ENCODE data around the gene NACAD.
A peak's percentile ranks its signal among the peaks of the same experiment; 100 is the strongest.

The NACAD gene, protein sequence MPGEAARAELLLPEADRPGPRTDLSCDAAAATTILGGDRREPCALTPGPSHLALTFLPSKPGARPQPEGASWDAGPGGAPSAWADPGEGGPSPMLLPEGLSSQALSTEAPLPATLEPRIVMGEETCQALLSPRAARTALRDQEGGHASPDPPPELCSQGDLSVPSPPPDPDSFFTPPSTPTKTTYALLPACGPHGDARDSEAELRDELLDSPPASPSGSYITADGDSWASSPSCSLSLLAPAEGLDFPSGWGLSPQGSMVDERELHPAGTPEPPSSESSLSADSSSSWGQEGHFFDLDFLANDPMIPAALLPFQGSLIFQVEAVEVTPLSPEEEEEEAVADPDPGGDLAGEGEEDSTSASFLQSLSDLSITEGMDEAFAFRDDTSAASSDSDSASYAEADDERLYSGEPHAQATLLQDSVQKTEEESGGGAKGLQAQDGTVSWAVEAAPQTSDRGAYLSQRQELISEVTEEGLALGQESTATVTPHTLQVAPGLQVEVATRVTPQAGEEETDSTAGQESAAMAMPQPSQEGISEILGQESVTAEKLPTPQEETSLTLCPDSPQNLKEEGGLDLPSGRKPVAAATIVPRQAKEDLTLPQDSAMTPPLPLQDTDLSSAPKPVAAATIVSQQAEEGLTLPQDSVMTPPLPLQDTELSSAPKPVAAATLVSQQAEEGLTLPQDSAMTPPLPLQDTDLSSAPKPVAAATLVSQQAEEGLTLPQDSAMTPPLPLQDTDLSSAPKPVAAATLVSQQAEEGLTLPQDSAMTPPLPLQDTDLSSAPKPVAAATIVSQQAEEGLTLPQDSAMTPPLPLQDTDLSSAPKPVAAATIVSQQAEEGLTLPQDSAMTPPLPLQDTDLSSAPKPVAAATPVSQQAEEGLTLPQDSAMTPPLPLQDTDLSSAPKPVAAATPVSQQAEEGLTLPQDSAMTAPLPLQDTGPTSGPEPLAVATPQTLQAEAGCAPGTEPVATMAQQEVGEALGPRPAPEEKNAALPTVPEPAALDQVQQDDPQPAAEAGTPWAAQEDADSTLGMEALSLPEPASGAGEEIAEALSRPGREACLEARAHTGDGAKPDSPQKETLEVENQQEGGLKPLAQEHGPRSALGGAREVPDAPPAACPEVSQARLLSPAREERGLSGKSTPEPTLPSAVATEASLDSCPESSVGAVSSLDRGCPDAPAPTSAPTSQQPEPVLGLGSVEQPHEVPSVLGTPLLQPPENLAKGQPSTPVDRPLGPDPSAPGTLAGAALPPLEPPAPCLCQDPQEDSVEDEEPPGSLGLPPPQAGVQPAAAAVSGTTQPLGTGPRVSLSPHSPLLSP (N-terminal part only)

DNA sequence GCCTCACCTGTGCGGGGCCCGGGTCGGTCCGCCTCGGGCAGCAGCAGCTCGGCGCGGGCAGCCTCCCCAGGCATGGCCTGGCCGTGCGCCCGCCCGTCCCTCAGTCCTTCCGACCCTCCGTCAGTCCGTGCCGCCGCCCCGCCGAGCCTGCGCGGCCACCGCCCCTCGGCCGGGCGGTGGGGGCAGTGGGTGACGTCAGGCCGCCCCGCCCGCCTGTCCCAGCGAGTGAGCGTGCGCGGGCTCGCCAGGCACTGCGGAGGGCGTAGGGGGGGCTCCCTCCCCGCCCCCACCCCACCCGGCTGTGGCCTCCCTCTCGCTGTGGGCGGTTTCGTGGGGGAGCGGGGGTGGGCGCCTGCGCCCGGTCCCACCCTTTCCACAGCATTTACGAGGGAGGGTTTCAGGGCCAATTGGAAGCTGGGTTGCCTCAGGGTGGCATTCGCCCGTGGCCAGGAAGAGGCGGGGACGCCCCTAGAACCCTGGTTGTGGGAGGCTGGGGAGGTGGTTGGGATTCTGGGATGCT lies at the start of gene NACAD:
NACAD (minus strand) TSS at position 149 of the 520 bp plus-strand sequence; CDS start at position 74, 75 bp downstream.
- peak; percentile 93 for DNase-seq

DNA sequence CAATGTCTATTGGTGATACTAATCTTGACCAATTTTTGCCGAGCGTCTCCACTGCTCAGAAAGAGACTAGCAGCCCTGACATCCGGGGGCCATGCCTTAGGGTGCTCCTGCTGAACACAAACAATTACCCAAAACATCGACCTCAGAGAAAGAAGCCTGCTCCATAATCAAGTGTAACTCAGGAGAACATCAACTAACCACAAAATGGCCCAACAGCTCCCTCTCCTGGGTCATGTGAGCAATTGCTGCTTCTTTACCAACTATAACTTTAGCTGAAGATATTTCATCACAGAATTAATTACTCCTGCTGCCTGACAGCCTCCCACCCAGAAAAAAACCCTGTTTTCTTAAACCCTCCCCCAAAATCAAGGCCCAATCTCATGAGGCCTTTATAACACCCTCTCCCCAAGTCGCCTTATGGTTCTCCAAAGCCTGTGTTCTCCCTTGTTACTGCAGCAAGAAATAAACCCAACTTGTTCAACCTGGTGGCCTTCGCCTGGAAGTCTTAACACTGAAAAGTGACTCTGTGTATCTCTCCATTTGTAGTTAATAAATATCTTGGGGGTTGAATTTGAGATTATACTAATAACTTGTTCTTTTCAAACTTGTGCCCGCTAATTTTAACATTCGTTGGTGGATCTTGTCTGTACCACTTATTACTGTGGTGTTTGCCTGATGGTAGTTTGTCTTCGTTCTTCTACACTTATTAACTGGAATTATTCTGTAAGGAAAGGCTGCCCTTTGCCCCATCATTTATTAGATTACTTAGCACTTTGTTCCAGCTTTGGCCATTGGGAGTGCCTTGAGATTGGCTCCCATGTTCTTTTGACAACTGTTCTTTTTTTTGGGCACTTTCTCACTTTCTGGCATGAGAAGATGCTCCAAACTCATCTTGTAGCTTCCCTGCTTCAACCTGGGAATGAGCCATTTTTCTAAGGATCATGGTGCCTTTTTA lies 47.6 kb upstream of the NACAD start:
- peak; percentile 79 for DNase-seq

DNA sequence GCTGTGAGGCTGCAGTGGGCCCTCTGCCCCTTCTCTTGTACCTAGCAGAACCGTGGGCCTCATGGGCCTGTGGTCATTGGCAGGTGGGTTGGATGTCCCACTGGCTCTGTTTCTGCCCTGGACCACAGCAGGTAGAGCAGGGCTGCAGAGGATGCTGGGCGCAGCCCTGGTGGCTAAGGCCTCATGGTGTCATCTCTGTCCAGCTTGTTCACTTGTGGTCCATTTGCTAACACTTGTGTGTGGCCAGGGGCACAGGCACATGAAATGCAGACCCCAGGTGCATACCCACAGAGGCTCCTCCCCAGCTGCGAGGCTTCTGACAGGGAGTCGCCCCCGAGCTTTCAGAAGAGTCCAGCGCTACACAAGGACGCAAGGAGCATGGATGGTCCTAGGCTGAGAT lies 45.1 kb upstream of the NACAD start:
- DNase-seq: no peak

DNA sequence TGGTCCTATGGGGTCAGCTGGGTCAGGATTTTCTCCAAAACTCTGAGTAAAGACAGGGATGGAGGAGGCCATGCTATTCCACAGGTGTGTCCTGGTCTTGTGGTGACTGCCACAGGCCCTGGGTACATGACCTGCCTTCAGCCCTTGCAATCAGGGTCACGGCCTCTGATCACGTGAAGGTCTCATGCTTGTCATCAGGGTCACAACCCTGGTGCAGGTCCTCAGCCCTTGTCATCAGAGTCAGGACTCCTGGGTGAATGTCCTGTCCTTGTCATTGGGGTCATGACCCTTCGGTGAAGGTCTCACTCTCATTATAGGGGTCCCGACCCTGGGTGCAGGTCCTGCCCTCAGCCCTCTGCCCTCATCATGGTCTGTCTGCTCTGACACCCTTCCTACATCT lies 44.6 kb upstream of the NACAD start:
- DNase-seq: no peak

DNA sequence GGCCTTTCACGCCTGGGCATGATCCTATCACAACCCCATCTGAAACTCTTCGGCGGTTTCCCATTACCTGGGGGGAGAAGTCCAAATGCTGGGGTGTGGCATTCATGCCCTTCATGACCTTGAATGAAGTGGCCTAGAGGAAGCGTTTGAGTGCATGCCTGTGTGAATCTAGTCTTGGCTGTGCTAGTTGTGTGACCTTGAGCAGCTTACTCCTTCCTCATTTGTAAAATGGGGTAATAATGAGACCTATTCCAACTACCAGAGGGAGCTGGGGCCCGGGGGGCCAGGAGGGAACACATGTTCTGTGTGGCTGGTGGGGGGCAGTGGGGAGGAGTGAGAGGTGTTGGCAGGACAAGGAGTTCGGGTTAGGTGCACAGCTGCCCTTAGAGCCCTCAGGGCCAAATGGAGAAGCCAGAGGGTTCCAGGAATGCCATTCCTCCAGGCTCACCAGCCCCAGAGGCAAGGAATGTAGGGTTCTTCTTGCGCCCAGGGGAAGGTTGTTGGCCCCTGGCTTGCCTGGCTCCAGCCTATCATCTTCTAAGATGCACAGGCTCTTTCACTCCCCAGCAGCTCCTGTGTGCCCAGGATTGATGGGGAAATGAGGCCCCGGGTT lies 44.0 kb upstream of the NACAD start:
- DNase-seq: no peak

DNA sequence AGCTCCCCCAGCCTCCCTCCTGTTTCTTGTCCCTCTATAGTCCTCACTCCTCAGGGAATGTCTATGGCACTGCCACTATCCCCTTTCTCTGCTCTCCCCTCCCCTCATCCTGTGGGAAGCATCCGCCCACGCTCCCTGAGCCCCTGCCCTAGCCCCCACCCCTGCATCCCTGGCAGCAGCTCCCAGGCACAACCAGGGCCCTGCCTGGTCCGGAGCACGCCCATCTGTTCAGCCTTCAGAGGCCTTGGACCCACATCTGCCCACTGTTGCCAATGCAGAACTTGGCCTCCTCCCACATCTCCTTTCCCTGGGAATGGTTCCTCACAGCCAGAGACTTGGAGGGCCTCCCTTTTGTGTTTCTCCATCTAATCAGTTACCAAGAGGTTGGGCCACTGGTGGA lies 43.1 kb upstream of the NACAD start:
- no peak for DNase-seq

DNA sequence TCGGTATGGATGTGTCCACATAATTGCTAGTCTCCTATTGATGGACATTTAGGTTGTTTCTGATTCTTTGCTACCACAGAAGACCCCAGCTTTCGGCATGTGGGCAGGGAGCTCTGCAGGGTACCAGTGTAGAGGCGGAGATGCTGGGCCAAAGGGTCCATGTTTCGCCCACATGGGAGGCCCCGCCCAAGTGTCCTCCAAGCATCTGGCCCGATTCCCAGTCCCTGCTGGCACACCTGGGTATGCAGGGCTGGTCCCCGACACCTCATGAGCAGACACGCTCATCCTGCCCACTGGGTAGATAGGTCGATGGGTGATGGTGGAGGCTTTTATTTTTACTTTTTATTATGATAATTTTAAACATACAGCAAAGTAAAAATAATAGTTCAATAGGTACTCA lies 42.1 kb upstream of the NACAD start:
- DNase-seq: no peak

DNA sequence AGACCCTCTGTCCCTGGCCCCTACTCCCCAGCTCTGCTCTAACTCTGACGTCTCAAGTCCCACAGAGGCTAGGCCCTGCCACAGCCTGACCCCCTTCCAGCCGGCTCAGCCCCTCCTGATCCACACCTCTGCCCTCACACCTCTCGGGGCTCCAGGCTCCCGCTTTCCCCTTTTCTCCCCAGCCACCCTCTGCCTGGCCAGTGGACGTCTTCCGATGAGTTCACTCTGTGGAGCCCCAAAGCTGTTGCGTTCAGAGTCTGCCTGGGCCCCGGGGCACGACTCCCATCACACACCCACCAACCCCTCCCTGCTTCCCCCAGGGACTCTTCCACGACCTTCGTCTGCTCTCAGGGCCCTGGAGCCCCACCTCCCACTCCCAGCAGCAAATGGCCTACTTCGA lies 41.1 kb upstream of the NACAD start:
- no peak for DNase-seq

DNA sequence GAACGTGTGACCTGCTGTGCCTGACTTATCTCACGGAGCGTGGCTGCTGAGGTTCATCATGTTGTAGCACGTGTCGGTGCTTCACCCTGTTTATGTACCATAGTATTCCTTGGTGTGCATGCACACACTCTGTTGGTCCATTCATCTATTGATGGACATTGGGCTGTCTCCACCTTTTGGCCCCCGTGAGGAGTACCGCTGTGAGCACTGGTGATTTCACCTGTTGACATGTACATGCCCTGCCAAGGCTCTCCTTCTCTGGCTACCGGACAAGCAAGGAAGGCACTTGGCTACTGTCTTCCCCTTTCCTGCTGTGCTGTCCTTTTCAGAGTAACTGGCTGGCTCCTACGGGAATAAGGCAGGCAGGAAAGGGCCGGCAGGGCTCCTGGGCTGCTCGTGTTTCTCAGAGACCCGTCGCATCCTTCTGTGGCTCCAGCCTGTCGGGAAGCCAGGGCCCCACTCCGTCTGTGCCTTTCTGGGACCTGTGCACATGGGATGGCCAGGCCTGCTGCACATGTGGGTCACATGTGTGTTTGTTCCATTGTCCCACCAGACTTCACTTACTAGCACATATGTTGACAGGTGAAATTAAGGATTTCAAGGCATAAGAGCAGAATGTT lies 40.5 kb upstream of the NACAD start:
- DNase-seq: no peak

DNA sequence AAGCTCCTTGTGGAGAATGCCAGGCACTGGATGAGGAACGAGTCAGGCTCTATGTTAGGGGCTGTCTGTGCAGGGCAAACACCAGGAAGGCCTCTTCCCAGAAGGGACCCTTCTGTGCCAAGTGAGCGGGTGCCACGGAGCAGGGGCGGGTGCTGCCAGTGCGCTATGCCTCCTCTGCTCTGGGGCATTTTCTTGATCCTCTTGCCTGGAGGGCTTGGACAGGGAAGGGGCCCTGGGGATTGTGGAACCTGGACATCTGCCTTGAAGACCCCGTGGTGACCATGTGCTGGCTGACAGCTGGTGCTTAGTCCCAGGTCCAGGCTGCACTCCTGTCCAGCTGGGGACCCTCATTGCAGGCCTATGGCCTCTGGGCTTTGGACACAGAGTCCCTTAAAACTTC lies 38.2 kb upstream of the NACAD start:
- no peak for DNase-seq

DNA sequence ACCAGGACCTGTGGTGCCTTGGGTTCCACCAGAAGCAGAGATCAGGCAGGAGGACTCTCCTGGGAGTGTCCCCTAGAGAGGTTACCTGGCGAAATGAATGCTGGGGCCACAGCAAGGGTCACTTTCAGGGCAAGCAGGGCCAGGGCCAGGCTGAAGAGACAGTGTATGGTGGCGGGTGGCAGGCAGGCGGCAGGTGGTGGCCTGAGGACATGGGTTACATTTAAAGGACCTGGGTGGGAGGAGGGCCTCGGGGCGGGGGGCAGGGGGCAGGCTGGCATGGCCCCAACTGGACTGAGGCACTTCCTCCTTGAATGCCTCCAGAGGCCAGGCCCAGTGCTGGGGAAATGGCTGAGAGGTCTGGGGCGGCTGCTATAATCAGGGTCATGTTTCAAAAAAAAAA lies 37.4 kb upstream of the NACAD start:
- no peak for DNase-seq

DNA sequence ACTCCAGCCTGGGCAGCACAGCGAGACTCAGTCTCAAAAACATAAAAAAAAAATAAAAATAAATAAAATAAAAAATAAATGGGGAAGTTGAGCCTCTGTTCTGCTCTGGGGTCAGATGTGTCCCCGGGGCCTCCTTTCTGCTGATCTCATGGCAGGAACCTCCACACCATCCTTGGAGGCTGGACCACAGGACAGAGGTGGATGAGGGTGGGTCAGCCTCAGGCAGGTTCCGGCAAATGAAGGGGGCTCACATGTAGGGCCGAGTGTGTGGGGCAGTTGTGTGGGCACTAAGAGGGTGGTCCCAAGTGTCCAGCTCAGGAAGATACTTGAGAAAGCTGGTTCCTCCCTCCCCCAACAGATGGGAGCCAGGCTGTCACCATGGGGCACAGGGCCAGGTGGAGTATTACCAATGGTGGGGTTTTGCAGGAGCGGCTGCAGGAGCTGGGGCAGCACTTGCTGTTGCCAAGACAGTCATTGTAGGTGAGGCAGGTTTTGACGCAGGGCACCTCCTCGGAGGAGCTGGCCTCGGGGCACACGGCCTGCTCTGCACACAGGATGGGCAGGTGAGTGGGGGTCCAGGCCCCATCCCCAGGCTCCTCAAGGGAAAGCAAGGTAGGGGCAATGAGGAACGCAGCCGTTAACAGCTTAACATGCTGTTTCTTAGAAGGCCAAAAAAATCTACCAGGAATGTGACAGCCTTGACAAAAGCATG lies 36.6 kb upstream of the NACAD start:
- no peak for DNase-seq

DNA sequence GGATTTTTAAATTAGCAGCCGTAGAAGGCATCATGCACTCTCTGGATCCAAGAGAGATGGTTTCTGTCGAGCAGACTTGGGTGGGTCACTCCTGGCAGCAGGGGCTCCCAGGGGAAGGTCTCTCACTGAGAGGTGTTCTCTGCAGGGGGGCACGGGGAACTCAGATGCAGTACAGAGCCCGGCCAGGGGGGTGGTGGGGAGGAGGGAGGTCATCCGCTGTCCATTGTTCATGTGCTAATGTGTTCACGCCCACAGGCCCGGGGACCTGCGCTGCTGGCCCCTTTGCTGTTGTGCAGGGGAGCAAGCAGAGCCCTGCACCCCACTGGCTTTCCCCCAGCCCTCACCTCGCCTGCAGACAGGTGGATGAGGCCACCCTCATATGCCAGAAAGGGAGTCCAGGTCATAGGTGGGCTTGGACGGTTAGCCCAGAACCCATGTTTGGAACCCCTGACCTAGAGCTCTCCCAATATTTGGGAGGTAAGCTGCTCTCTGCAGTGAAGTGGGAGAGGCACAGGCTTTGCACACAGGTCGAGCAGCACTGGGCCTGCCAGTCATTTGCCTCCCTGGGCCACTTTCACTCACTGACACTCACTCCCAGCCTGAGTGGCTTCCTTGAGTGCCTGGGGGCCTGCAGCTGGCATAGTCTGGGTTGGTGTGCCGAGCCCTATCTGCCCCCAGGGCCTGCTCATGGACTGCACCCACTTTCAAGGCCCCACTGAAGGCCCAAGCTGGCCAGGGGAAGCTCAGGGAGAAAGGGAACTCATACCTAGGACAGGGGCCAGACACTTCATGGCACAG lies 35.3 kb upstream of the NACAD start:
- no peak for DNase-seq

DNA sequence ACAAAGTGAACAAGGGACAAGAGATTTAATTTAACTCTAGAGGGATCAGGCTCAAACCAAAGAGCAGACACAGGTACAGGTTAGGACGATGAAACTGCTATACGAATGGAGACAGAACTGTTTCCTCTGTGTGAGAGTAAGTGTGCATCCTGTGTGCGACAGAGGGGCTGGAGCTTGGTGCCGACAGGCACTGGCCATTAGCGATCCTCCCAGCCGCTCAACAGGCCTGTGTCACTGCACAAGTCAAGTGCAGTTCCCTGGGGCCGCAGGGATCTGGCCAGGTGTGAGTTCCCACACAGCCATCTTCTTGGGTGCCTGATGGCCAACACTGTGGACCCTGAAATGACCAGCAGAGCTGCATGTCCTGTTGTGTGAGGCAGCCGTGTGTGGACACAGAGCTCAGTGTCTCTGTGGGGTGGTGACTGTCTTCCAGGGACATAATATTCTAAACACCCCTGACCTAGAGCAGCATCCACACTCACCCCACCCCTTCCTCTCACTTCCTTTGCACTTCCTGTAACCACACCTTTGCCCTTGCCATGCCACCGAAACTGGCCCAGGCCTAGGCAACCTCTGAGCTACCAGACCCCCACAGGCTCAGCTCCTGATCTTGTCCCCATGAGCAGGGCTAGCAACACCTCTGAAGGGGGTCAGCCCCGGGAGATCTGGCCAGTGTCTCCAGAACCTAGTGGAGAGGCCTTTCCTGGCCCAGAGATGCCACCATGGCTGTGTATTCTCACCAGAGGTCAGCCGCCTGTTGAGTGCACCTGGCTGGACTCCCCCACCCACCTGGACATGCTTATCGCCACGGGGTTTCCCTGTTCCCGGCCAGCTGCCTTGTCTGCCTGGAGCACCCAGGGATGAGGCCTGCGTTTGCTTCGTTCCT lies 34.4 kb upstream of the NACAD start:
- no peak for DNase-seq

DNA sequence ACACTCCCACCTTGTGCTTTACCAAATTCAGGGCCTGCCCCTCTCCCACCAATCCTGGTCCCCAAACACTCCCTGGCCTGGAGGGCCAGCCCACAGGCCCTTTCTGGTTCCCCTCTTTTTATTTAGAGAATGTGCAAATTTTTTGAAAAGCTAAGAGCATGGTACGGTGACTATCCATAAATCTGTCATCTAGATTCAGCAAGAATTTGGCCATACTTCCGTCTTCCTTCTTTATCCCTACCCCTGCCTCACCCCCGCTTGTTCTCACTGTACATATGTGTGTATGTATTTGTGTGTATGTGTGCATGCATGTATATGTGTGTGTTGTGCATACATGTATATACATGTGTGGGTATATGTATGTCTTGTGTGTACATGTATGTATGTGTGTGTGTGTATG lies 30.8 kb upstream of the NACAD start:
- no peak for DNase-seq

DNA sequence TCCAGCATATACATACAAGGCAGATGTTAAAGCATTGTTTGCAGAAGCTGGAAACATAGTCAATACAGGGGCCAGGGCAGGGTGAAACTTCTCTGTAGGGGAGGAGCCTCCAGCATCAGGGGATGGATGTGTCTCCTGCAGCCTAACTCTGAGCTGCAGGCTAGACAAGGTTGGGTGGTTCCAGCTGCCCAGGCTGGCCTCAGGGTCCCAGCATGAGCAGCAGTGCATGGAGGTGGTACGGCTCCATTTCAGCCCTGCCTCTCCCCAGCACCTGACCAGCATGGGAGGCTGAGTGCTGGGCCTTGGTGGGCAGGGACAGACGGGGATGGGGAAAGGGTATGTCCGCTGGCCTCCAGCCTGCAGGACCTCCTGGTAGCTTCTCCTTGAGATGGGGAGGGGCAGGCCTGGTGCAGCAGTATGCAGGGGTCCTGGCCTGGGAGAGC lies 30.1 kb upstream of the NACAD start:
- no peak for DNase-seq

DNA sequence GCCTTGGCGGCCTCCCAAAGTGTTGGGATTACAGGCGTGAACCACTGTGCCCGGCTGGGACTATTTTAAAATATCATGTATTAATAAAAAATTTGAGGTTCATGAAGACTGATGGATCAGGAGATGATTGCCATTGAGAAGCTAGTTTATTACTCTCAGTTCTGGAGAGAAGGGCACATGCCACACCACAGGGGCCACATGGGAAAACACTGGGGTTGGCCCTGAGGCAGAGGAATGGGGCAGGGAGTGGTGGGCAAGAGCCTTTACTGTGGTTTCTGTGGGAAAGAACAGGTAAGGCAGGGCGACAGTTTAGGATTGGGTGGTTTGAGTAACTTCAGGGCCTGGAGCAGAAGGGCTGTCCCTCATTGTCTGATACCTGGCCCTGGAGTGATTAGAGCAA lies 29.5 kb upstream of the NACAD start:
- DNase-seq: no peak

DNA sequence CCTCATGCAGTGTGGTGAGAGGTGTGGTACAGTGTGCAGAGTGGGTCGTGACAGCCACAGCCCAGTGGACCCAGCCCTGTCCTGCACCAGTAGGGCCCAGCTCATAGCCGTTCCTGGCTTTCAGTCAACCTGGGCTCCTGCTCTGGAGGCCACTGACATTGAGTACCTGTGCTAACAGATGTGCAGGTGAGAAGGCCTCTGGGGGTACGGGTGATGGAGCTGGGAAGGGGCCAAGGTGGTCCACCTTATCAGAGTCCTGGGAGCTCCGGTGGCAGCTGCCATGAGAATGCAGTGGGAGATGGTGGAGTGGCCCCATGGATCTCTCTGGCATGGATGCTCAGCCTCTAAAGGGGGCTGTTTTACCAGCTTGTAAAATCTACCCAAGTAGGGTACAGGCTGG lies 28.8 kb upstream of the NACAD start:
- DNase-seq: no peak
